Measurements from ENCODE around the gene PAK5. TPM values are rescaled to one million over a fixed set of nuclear protein-coding genes. Genes with fewer than 3 reads are reported as not detected.
"Not testable (repeated sequence)": the region's sequence is repeated elsewhere in the genome, so short reads cannot be mapped to it uniquely, and the experiment has no call there.

Gene PAK5
- total and polyA plus RNA-seq, 2 donors (not counting 1 experiment from before 2014, with no cell fraction given) = not detected

GRCh38 chr20:9642882-9643281, 196.0 kb downstream of the PAK5 start:
- Histone ChIP-seq H3K9ac (ENCODE audit: low read length) (no peak overlapping the region), H3K4me3 (ENCODE audit: control extremely low read depth in 1 of 5, extremely low read depth in 1 of 5, insufficient read depth in 1 of 5, low read depth in 2 of 5, low read length in 4 of 5) (no peak overlapping the region), H3K27me3 (replicated peaks in 1 of 4; ENCODE audit: control extremely low read depth in 1 of 4, control insufficient read depth in 3 of 4, insufficient read depth in 4 of 4, low read length in 3 of 4) (no peaks in the 10 kb centered on the region), H4K20me1 (ENCODE audit: control insufficient read depth, insufficient read depth, low read length, poor library complexity, severe bottlenecking) (no peaks in the 10 kb centered on the region), H3K79me2 (ENCODE audit: control insufficient read depth, insufficient read depth, low read length) (no peaks in the 10 kb centered on the region), H3K9me3 (ENCODE audit: control extremely low read depth in 1 of 3, control insufficient read depth in 2 of 3, insufficient read depth in 1 of 3, low read length in 2 of 3) (no peaks in the 10 kb centered on the region), H3K4me2 (replicated peaks; ENCODE audit: low read depth, low read length, poor library complexity, severe bottlenecking) (no peak overlapping the region), H3K4me1 (ENCODE audit: control insufficient read depth in 2 of 2, insufficient read depth in 2 of 2, low read length in 2 of 2) (no peaks in the 10 kb centered on the region), H3K27ac (ENCODE audit: low read length in 2 of 2) (no peak overlapping the region), H2AFZ (ENCODE audit: insufficient read depth, low read depth, low read length, poor library complexity, severe bottlenecking) (no peak overlapping the region), H3K36me3 (replicated peaks in 1 of 2; ENCODE audit: control extremely low read depth in 1 of 2, control insufficient read depth in 1 of 2, extremely low read depth in 1 of 2, insufficient read depth in 2 of 2, low read length in 1 of 2) (no peaks in the 10 kb centered on the region)
- Mint-ChIP-seq H3K9me3 (ENCODE audit: insufficient read depth) (no peaks in the 10 kb centered on the region), H3K4me3 (no peak overlapping the region), H3K4me1 (no peaks in the 10 kb centered on the region), H3K27me3 (peaks cover 6% of the 10 kb centered on the region), H3K27ac (no peak overlapping the region)
- ChIA-PET POLR2A (no interaction called here), CTCF (no interaction called here)
- DNase-seq (no peak), ATAC-seq (ENCODE audit: low read depth) (no peak)
- TF ChIP-seq EZH2 (IDR thresholded peaks at IDR 0.05; ENCODE audit: borderline replicate concordance, insufficient read depth, low read depth, low read length, poor library complexity, severe bottlenecking) = no peak
- TF ChIP-seq CTCF (IDR thresholded peaks at IDR 0.05) = no peak
- intact Hi-C loops (cut with micrococcal nuclease) = no loop called here

- DNase-seq; H3K27ac Mint-ChIP-seq; intact Hi-C loops (cut with micrococcal nuclease); H3K9me3 ChIP-seq (ENCODE audit: control extremely low read depth in 1 of 3, control insufficient read depth in 2 of 3, insufficient read depth in 1 of 3, low read length in 2 of 3); H3K79me2 ChIP-seq (ENCODE audit: control insufficient read depth, insufficient read depth, low read length); H3K27ac ChIP-seq (ENCODE audit: low read length in 2 of 2); H3K4me3 Mint-ChIP-seq; POLR2A ChIA-PET; H3K9me3 Mint-ChIP-seq (ENCODE audit: insufficient read depth); H4K20me1 ChIP-seq (ENCODE audit: control insufficient read depth, insufficient read depth, low read length, poor library complexity, severe bottlenecking); H3K4me1 Mint-ChIP-seq; H3K9ac ChIP-seq (ENCODE audit: low read length); CTCF ChIA-PET; H3K4me2 ChIP-seq (replicated peaks; ENCODE audit: low read depth, low read length, poor library complexity, severe bottlenecking); H3K27me3 ChIP-seq (replicated peaks in 1 of 4; ENCODE audit: control extremely low read depth in 1 of 4, control insufficient read depth in 3 of 4, insufficient read depth in 4 of 4, low read length in 3 of 4); H3K4me1 ChIP-seq (ENCODE audit: control insufficient read depth in 2 of 2, insufficient read depth in 2 of 2, low read length in 2 of 2); H3K36me3 ChIP-seq (replicated peaks in 1 of 2; ENCODE audit: control extremely low read depth in 1 of 2, control insufficient read depth in 1 of 2, extremely low read depth in 1 of 2, insufficient read depth in 2 of 2, low read length in 1 of 2); ATAC-seq (ENCODE audit: low read depth); H3K27me3 Mint-ChIP-seq; H3K4me3 ChIP-seq (ENCODE audit: control extremely low read depth in 1 of 5, extremely low read depth in 1 of 5, insufficient read depth in 1 of 5, low read depth in 2 of 5, low read length in 4 of 5); H2AFZ ChIP-seq (ENCODE audit: insufficient read depth, low read depth, low read length, poor library complexity, severe bottlenecking): not testable (repeated sequence)
- 97% methylated on average over 5 of the region's 26 CpGs for WGBS (ENCODE audit: insufficient coverage)
Observed at GRCh38 chr20:9641499-9642000, 197.3 kb downstream of the PAK5 start.

Measured in B cell (primary cell).